Panc1 (cell line): Measurements from ENCODE around the gene VIT. TPM values are rescaled to one million over a fixed set of nuclear protein-coding genes. Genes with fewer than 3 reads are reported as not detected.

ENCODE experiments used
- ATAC-seq: fragments of 200-7000 bp; cut with Tn5 transposase; 2 replicates; pipeline ENCODE4 v1.9.1; 2020; ENCODE audit warnings: mild to moderate bottlenecking, moderate library complexity
- BruUV-seq: library from RNA; stranded (reverse); fragments of 400-500 nt; replicated peaks from 2 replicates; lab custom pipeline; 2021; lab: Mats Ljungman, UMichigan
- CTCF ChIA-PET: fragments of 300-600 bp; sonication (Branson Sonifier 250); formaldehyde crosslinking; loops from one replicate; lab custom pipeline; 2022; ENCODE audit warnings: antibody characterized with exemption; lab: Charles Lee
- POLR2A ChIA-PET: fragments of 300-600 bp; sonication (Branson Sonifier 250); formaldehyde crosslinking; loops from one replicate; lab custom pipeline; 2022; ENCODE audit warnings: antibody characterized with exemption; lab: Charles Lee
- DNase-seq: peaks from one replicate; pipeline ENCODE4 v3.0.0-alpha.2; 2010; ENCODE audit warnings: low read depth, low spot score
- H3K27ac ChIP-seq: 2 replicates; pipeline ENCODE4 v1.5.1; 2011; ENCODE audit warnings: mild to moderate bottlenecking, low read length, inconsistent platforms
- H3K27me3 ChIP-seq: fragments of 200-500 bp; sonication (Bioruptor generic); 2 replicates; pipeline ENCODE4 v1.6.0; 2014; ENCODE audit warnings: low read length, inconsistent platforms; ENCODE audit not compliant: control insufficient read depth, insufficient read depth
- H3K36me3 ChIP-seq: fragments of 200-500 bp; sonication (Bioruptor generic); 2 replicates; pipeline ENCODE4 v1.5.1; 2014; ENCODE audit warnings: inconsistent platforms, mild to moderate bottlenecking, low read length, moderate library complexity; ENCODE audit not compliant: control insufficient read depth, insufficient read depth
- H3K4me1 ChIP-seq: 2 replicates; pipeline ENCODE4 v1.5.1; 2011; ENCODE audit warnings: inconsistent platforms, mild to moderate bottlenecking, low read length, moderate library complexity; ENCODE audit not compliant: control insufficient read depth, insufficient read depth
- H3K4me3 ChIP-seq, 2 experiments: 2 replicates each; pipeline ENCODE4 v1.5.1; 2011 to 2012; ENCODE audit warnings: low read depth in 2 of 2, low read length in 2 of 2, mild to moderate bottlenecking in 2 of 2, inconsistent platforms in 1 of 2, moderate library complexity in 1 of 2
- H3K9me3 ChIP-seq: fragments of 200-500 bp; sonication (Bioruptor generic); 2 replicates; pipeline ENCODE4 v1.5.1; 2014; ENCODE audit warnings: low read depth, mild to moderate bottlenecking, inconsistent platforms, low read length, moderate library complexity; ENCODE audit not compliant: control insufficient read depth, insufficient read depth
- CTCF ChIP-seq: fragments of 450-650 bp; IDR thresholded peaks from 2 replicates; pipeline ENCODE4 v1.5.1; 2017; ENCODE audit warnings: mild to moderate bottlenecking
- POLR2AphosphoS5 ChIP-seq: IDR thresholded peaks from 2 replicates; pipeline ENCODE4 v1.6.1; 2012; ENCODE audit warnings: mild to moderate bottlenecking, low read depth, low read length, moderate library complexity
- REST ChIP-seq, 2 experiments: IDR thresholded peaks; 2 replicates each; pipeline ENCODE4 v1.6.1; 2011 to 2012; ENCODE audit warnings: low read depth in 2 of 2, control low read depth in 1 of 2, low read length in 1 of 2, mild to moderate bottlenecking in 1 of 2, moderate library complexity in 1 of 2; ENCODE audit not compliant: insufficient read depth in 1 of 2
- SIN3A ChIP-seq: IDR thresholded peaks from 2 replicates; pipeline ENCODE4 v1.6.1; 2012; ENCODE audit warnings: low read depth, mild to moderate bottlenecking, low read length, moderate library complexity, borderline replicate concordance; ENCODE audit not compliant: insufficient read depth
- TCF7L2 ChIP-seq: IDR thresholded peaks from 2 replicates; pipeline ENCODE4 v1.6.1; 2011; ENCODE audit warnings: mild to moderate bottlenecking, low read depth, low read length, inconsistent platforms
- in situ Hi-C: cut with HindIII; loops from 2 replicates; pipeline ENCODE4 v1.10.0; 2016; ENCODE audit warnings: low sequenced_read_pairs, low pct_unique_long_range_greater_than_20kb
- intact Hi-C: fragments of 100-400 bp; cut with micrococcal nuclease; formaldehyde crosslinking; loops from one replicate; pipeline ENCODE4 v1.10.0; 2022; ENCODE audit not compliant: unreplicated experiment
- total RNA-seq: library from RNA; stranded (reverse); gene quantifications from one replicate; pipeline ENCODE4 v1.2.1, GENCODE V29; 2021; ENCODE audit not compliant: unreplicated experiment

Gene VIT
- total RNA-seq, 1 experiment from 2014 or later: 0.77 TPM

- no peak for TF ChIP-seq SIN3A
- TF ChIP-seq REST (IDR thresholded peaks at IDR 0.05; ENCODE audit: insufficient read depth in 1 of 2, low read depth in 2 of 2, low read length in 1 of 2): no peak
- no peak for TF ChIP-seq POLR2AphosphoS5
- no peak for TF ChIP-seq TCF7L2
- TF ChIP-seq CTCF: no peak
- CTCF ChIA-PET: no interaction called here
These were observed 138.4 kb downstream of the VIT start for GRCh38 chr2:36834731-36835524.

GRCh38 chr2:36839976-36840617 lies 143.6 kb downstream of the VIT start:
- Histone ChIP-seq H3K27me3 (no peaks in the 10 kb centered on the region), H3K27ac (no peak overlapping the region), H3K4me1 (no peaks in the 10 kb centered on the region), H3K9me3 (no peaks in the 10 kb centered on the region), H3K4me3 (no peak overlapping the region), H3K36me3 (no peaks in the 10 kb centered on the region)
- peak; percentile 17; the same call in 1 of the 2 replicates for ATAC-seq
- BruUV-seq: no TSS peak
- ChIA-PET POLR2A (no interaction called here), CTCF (no interaction called here)
- no peak for DNase-seq
- TF ChIP-seq SIN3A: no peak
- no peak for TF ChIP-seq REST (IDR thresholded peaks at IDR 0.05; ENCODE audit: insufficient read depth in 1 of 2, low read depth in 2 of 2, low read length in 1 of 2)
- no peak for TF ChIP-seq POLR2AphosphoS5
- no peak for TF ChIP-seq TCF7L2
- no peak for TF ChIP-seq CTCF
- in situ Hi-C loops (no loop called here), intact Hi-C loops (no loop called here)

More at GRCh38 chr2:36834731-36835524, 138.4 kb downstream of the VIT start:
- Histone ChIP-seq H3K9me3 (no peaks in the 10 kb centered on the region), H3K4me1 (no peaks in the 10 kb centered on the region), H3K27me3 (no peaks in the 10 kb centered on the region), H3K36me3 (no peaks in the 10 kb centered on the region), H3K4me3 (no peak overlapping the region), H3K27ac (no peak overlapping the region)
- POLR2A ChIA-PET: no interaction called here
- ATAC-seq: no peak
- BruUV-seq: no TSS peak
- intact Hi-C loops (no loop called here), in situ Hi-C loops (no loop called here)
- no peak for DNase-seq
